GM19328 (cell line): ENCODE measurements around the gene PLP2.

Experiments used
- ATAC-seq: cut with Tn5 transposase; IDR thresholded peaks from one replicate; pipeline ENCODE4 v1.9.1; 2021; ENCODE audit warnings: mild to moderate bottlenecking, moderate library complexity; ENCODE audit not compliant: unreplicated experiment

PLP2 gene

GRCh38 chrX:49186125-49187027 lies 14.7 kb downstream of the PLP2 start, which contains the start of gene PRICKLE3:
Gene PRICKLE3, minus strand, starts transcription at chrX:49186373. Its CDS starts 76 bp downstream, at chrX:49186297.
- ATAC-seq, result no peak

- ATAC-seq, result no peak
Measured at GRCh38 chrX:49187028-49187394, 15.3 kb downstream of the PLP2 start.

GRCh38 chrX:49187526-49187925 lies 15.8 kb downstream of the PLP2 start:
- no peak for ATAC-seq

- ATAC-seq, result no peak
Measured at GRCh38 chrX:49188468-49189076, 16.9 kb downstream of the PLP2 start.

GRCh38 chrX:49189606-49190005 lies 17.9 kb downstream of the PLP2 start:
- ATAC-seq, result no peak

GRCh38 chrX:49190821-49191573 lies 19.3 kb downstream of the PLP2 start:
- peak; percentile 89 for ATAC-seq

GRCh38 chrX:49191574-49192011 lies 19.9 kb downstream of the PLP2 start:
- peak; percentile 22 for ATAC-seq

GRCh38 chrX:49192722-49193328 lies 21.1 kb downstream of the PLP2 start:
- ATAC-seq, result no peak

GRCh38 chrX:49193542-49193964 lies 21.9 kb downstream of the PLP2 start:
- ATAC-seq, result no peak

- no peak for ATAC-seq
Measured at GRCh38 chrX:49197543-49198087, 25.9 kb downstream of the PLP2 start.

GRCh38 chrX:49198540-49199314 lies 27.0 kb downstream of the PLP2 start:
- no peak for ATAC-seq

- ATAC-seq, result no peak
Measured at GRCh38 chrX:49199315-49199595, 27.6 kb downstream of the PLP2 start.

GRCh38 chrX:49199906-49200771 lies 28.4 kb downstream of the PLP2 start, which contains the start of gene SYP:
Gene SYP, minus strand, starts transcription at chrX:49200193. Its CDS starts 7 bp downstream, at chrX:49200186.
- ATAC-seq, result peak; percentile 81

GRCh38 chrX:49202022-49202421 lies 30.3 kb downstream of the PLP2 start:
- ATAC-seq, result no peak

- ATAC-seq, result no peak
Measured at GRCh38 chrX:49203536-49203935, 31.8 kb downstream of the PLP2 start.

GRCh38 chrX:49204017-49204416 lies 32.3 kb downstream of the PLP2 start:
- ATAC-seq, result no peak

- no peak for ATAC-seq
Measured at GRCh38 chrX:49204709-49205108, 33.0 kb downstream of the PLP2 start.

- ATAC-seq, result no peak
Measured at GRCh38 chrX:49205443-49205842, 33.7 kb downstream of the PLP2 start.

GRCh38 chrX:49206543-49206942 lies 34.8 kb downstream of the PLP2 start:
- ATAC-seq, result no peak
